IMR-90 (cell line): Measurements from ENCODE around the gene DPP6. TPM values are rescaled to one million over a fixed set of nuclear protein-coding genes. Genes with fewer than 3 reads are reported as not detected.

ENCODE experiments used
- ATAC-seq: fragments of 200-7000 bp; cut with Tn5 transposase; 2 replicates; pipeline ENCODE4 v1.9.1; 2020; ENCODE audit warnings: low read depth, mild to moderate bottlenecking, moderate library complexity
- BruUV-seq: library from RNA; stranded (reverse); fragments of 400-500 nt; replicated peaks from 2 replicates; lab custom pipeline; 2021; lab: Mats Ljungman, UMichigan
- CTCF ChIA-PET: fragments of 300-600 bp; formaldehyde crosslinking; extraction: SDS; loops from one replicate; lab custom pipeline; 2021; ENCODE audit warnings: antibody characterized with exemption; lab: Yijun Ruan, JAX
- POLR2A ChIA-PET: fragments of 300-600 bp; sonication (Branson Sonifier 250); formaldehyde crosslinking; loops from one replicate; lab custom pipeline; 2022; ENCODE audit warnings: antibody characterized with exemption; ENCODE audit not compliant: unreplicated experiment; lab: Charles Lee
- DNase-seq: peaks from one replicate; pipeline ENCODE4 v3.0.0; 2013
- H2AFZ ChIP-seq: replicated peaks from 2 replicates; pipeline ENCODE3; 2013; ENCODE audit warnings: low read length, mild to moderate bottlenecking; ENCODE audit not compliant: poor library complexity
- H2AK5ac ChIP-seq: 2 replicates; pipeline ENCODE4 v1.6.1; 2013; ENCODE audit warnings: low read depth, low read length, inconsistent platforms
- H2AK9ac ChIP-seq: replicated peaks from 2 replicates; pipeline ENCODE3; 2013; ENCODE audit warnings: mild to moderate bottlenecking, low read depth, low read length, moderate library complexity; ENCODE audit not compliant: poor library complexity
- H2BK120ac ChIP-seq: 2 replicates; pipeline ENCODE4 v1.6.1; 2013; ENCODE audit warnings: low read depth, low read length, inconsistent platforms
- H2BK15ac ChIP-seq: 3 replicates; pipeline ENCODE4 v1.6.1; 2013; ENCODE audit warnings: low read depth, low read length, inconsistent platforms
- H2BK20ac ChIP-seq: 2 replicates; pipeline ENCODE4 v1.6.1; 2013; ENCODE audit warnings: low read depth, mild to moderate bottlenecking, inconsistent platforms, low read length, moderate library complexity
- H2BK5ac ChIP-seq: 2 replicates; pipeline ENCODE4 v1.6.1; 2013; ENCODE audit warnings: mild to moderate bottlenecking, low read depth, low read length, inconsistent platforms; ENCODE audit not compliant: poor library complexity, severe bottlenecking
- H3K14ac ChIP-seq: replicated peaks from 2 replicates; pipeline ENCODE4 v1.6.1; 2013; ENCODE audit warnings: low read depth, low read length, inconsistent platforms
- H3K18ac ChIP-seq: 2 replicates; pipeline ENCODE4 v1.6.1; 2013; ENCODE audit warnings: low read depth, low read length, control low read depth
- H3K23ac ChIP-seq: 2 replicates; pipeline ENCODE4 v1.6.1; 2013; ENCODE audit warnings: low read depth, low read length, inconsistent platforms
- H3K27ac ChIP-seq: 2 replicates; pipeline ENCODE4 v1.5.1; 2013; ENCODE audit warnings: mild to moderate bottlenecking, control low read depth, low read length; ENCODE audit not compliant: insufficient read depth
- H3K27me3 ChIP-seq: 2 replicates; pipeline ENCODE4 v1.6.1; 2013; ENCODE audit warnings: low read length; ENCODE audit not compliant: control insufficient read depth, insufficient read depth
- H3K36me3 ChIP-seq: 2 replicates; pipeline ENCODE4 v1.6.1; 2013; ENCODE audit warnings: low read length, mixed read lengths; ENCODE audit not compliant: control insufficient read depth, insufficient read depth
- H3K4ac ChIP-seq: 2 replicates; pipeline ENCODE4 v1.6.1; 2013; ENCODE audit warnings: low read depth, low read length, inconsistent platforms
- H3K4me1 ChIP-seq: 2 replicates; pipeline ENCODE4 v1.6.1; 2013; ENCODE audit warnings: low read length, mixed read lengths; ENCODE audit not compliant: control insufficient read depth, insufficient read depth
- H3K4me2 ChIP-seq: 2 replicates; pipeline ENCODE4 v1.6.1; 2013; ENCODE audit warnings: low read depth, mild to moderate bottlenecking, control low read depth, low read length, moderate library complexity
- H3K4me3 ChIP-seq: 2 replicates; pipeline ENCODE4 v1.5.1; 2013; ENCODE audit warnings: low read depth, mild to moderate bottlenecking, control low read depth, low read length, moderate library complexity; ENCODE audit not compliant: insufficient read depth
- H3K56ac ChIP-seq: 2 replicates; pipeline ENCODE4 v1.6.1; 2013; ENCODE audit warnings: low read length, inconsistent platforms; ENCODE audit not compliant: insufficient read depth; ENCODE audit errors: extremely low read depth
- H3K79me1 ChIP-seq, 2 experiments: 2 replicates each; pipeline ENCODE4 v1.6.1; 2013; ENCODE audit warnings: low read length in 2 of 2, inconsistent platforms in 1 of 2, low read depth in 1 of 2
- H3K9ac ChIP-seq: 2 replicates; pipeline ENCODE4 v1.6.1; 2013; ENCODE audit warnings: low read depth, low read length, control low read depth
- H3K9me1 ChIP-seq: 2 replicates; pipeline ENCODE4 v1.6.1; 2013; ENCODE audit warnings: low read length, inconsistent platforms; ENCODE audit not compliant: insufficient read depth
- H3K9me3 ChIP-seq: 2 replicates; pipeline ENCODE4 v1.6.1; 2013; ENCODE audit warnings: low read length; ENCODE audit not compliant: control insufficient read depth, insufficient read depth
- H4K20me1 ChIP-seq: 2 replicates; pipeline ENCODE4 v1.6.1; 2013; ENCODE audit warnings: low read length, inconsistent platforms; ENCODE audit not compliant: insufficient read depth
- H4K5ac ChIP-seq: 2 replicates; pipeline ENCODE4 v1.6.1; 2013; ENCODE audit warnings: mild to moderate bottlenecking, low read depth, low read length, control low read depth
- H4K8ac ChIP-seq, 2 experiments: 2 replicates each; pipeline ENCODE4 v1.6.1; 2013; ENCODE audit warnings: low read depth in 2 of 2, low read length in 2 of 2, control low read depth in 1 of 2, inconsistent platforms in 1 of 2
- H4K91ac ChIP-seq: 2 replicates; pipeline ENCODE4 v1.6.1; 2013; ENCODE audit warnings: low read depth, low read length, inconsistent platforms; ENCODE audit not compliant: insufficient read depth
- BHLHE40 ChIP-seq: fragments of 150-350 bp; IDR thresholded peaks from 2 replicates; pipeline ENCODE4 v1.6.1; 2016; ENCODE audit warnings: mild to moderate bottlenecking, low read depth, low read length
- CEBPB ChIP-seq: IDR thresholded peaks from 2 replicates; pipeline ENCODE4 v1.6.1; 2012; ENCODE audit warnings: low read depth, low read length, improper control_type of control experiment
- CHD1 ChIP-seq: IDR thresholded peaks from 2 replicates; pipeline ENCODE4 v1.6.1; 2012; ENCODE audit warnings: low read depth, low read length, improper control_type of control experiment
- MAFK ChIP-seq: IDR thresholded peaks from 2 replicates; pipeline ENCODE4 v1.6.1; 2012; ENCODE audit warnings: low read depth, low read length, improper control_type of control experiment
- MAZ ChIP-seq: IDR thresholded peaks from 2 replicates; pipeline ENCODE4 v1.6.1; 2012; ENCODE audit warnings: low read depth, mild to moderate bottlenecking, low read length, improper control_type of control experiment, moderate library complexity, borderline replicate concordance
- MXI1 ChIP-seq: IDR thresholded peaks from 2 replicates; pipeline ENCODE4 v1.6.1; 2012; ENCODE audit warnings: low read depth, mild to moderate bottlenecking, low read length, moderate library complexity, borderline replicate concordance
- NFE2L2 ChIP-seq: fragments of 150-350 bp; IDR thresholded peaks from 2 replicates; pipeline ENCODE4 v1.6.1; 2016; ENCODE audit warnings: low read depth, mild to moderate bottlenecking, low read length
- POLR2A ChIP-seq: IDR thresholded peaks from 2 replicates; pipeline ENCODE4 v1.6.1; 2012; ENCODE audit warnings: mild to moderate bottlenecking, low read depth, low read length
- RAD21 ChIP-seq: IDR thresholded peaks from 2 replicates; pipeline ENCODE4 v1.6.1; 2012; ENCODE audit warnings: low read length, improper control_type of control experiment
- RCOR1 ChIP-seq: IDR thresholded peaks from 2 replicates; pipeline ENCODE4 v1.6.1; 2012; ENCODE audit warnings: mild to moderate bottlenecking, low read length, improper control_type of control experiment; ENCODE audit not compliant: insufficient replicate concordance
- RFX5 ChIP-seq: IDR thresholded peaks from 2 replicates; pipeline ENCODE4 v1.8.0; 2012; ENCODE audit warnings: low read depth, mild to moderate bottlenecking, low read length, moderate library complexity
- SMC3 ChIP-seq: fragments of 150-350 bp; IDR thresholded peaks from 2 replicates; pipeline ENCODE4 v1.6.1; 2016; ENCODE audit warnings: low read depth, mild to moderate bottlenecking, antibody characterized with exemption, low read length, moderate library complexity
- WGBS, 2 experiments: methylation state at CpG; one replicate each; pipeline versions ENCODE4 v1.1.5 to v1.1.7; 2013; ENCODE audit warnings: missing lambda C conversion rate in 2 of 2; ENCODE audit not compliant: insufficient read length in 1 of 2; ENCODE audit errors: extremely low coverage in 2 of 2; 5-methylcytosine and 5-hydroxymethylcytosine counted together
- dilution Hi-C: fragments of 300-500 bp; cut with HindIII; formaldehyde crosslinking; loops from one replicate; pipeline ENCODE4 v1.14.3; 2018; ENCODE audit warnings: low sequenced_read_pairs; ENCODE audit not compliant: unreplicated experiment
- in situ Hi-C: fragments of 300-500 bp; cut with MboI; formaldehyde crosslinking; loops from 3 replicates; pipeline ENCODE4 v1.14.3; 2019; ENCODE audit warnings: low sequenced_read_pairs, inconsistent platforms, mixed read lengths
- intact Hi-C: fragments of 100-400 bp; cut with micrococcal nuclease; formaldehyde crosslinking; loops from 2 replicates; pipeline ENCODE4 v1.10.0; 2022
- polyA plus RNA-seq, 3 experiments: library from polyadenylated mRNA; depleted of rRNA; stranded (reverse); fragments of >200 nt; gene quantifications; 2 replicates each; pipeline ENCODE4 v1.2.3, GENCODE V29; 2012; ENCODE audit warnings: low replicate concordance in 1 of 3
- total RNA-seq: library from RNA; depleted of rRNA; stranded (reverse); fragments of >200 nt; gene quantifications from 2 replicates; pipeline ENCODE4 v1.2.3, GENCODE V29; 2012
- TF ChIP-seq, protein P1 (sequence below): fragments of 150-350 bp; IDR thresholded peaks from 2 replicates; pipeline ENCODE4 v1.6.1; 2016; ENCODE audit warnings: low read depth, mild to moderate bottlenecking, low read length, moderate library complexity, borderline replicate concordance
- TF ChIP-seq, protein P2 (sequence below): fragments of 150-350 bp; IDR thresholded peaks from 2 replicates; pipeline ENCODE4 v1.6.1; 2017; ENCODE audit warnings: mild to moderate bottlenecking, antibody characterized with exemption, low read length, low read depth
- TF ChIP-seq, protein P3 (sequence below): conservative IDR thresholded peaks from 2 replicates; pipeline ENCODE4 v1.5.1; 2012; ENCODE audit warnings: mild to moderate bottlenecking, low read depth, low read length, improper control_type of control experiment

Gene DPP6
- total and polyA plus RNA-seq, 2 of the 4 experiments (the other 2 are of a cell fraction), result not detected

DNA sequence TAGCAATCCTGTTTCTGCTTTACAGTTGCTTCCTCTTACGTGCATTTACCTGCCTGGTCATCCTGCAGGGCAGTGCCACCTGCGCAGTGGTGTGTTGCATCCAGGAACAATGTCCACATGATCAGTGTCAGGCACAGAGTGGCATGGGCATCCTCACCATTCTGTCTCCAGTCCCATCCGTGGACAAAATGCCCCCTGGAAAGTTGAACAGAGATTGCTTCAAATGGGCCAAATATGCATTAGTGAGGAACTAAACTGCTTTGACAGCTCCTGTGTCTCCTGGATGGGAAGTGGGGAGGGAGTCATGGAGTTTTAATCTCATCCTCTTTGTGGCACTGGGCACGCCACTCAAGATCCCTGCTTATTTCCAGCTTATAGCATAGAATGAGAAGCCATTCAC, 151.8 kb downstream of the DPP6 start:
- dilution Hi-C loops, result no loop called here

More for the DNA sequence above, 151.8 kb downstream of the DPP6 start:
- Histone ChIP-seq H2AFZ (no peak overlapping the region), H2BK120ac (no peak overlapping the region), H3K4me3 (no peak overlapping the region), H3K56ac (no peak overlapping the region), H3K14ac (no peak overlapping the region), H3K9ac (no peak overlapping the region), H2BK15ac (no peak overlapping the region), H2AK9ac (no peak overlapping the region), H3K23ac (no peak overlapping the region), H3K36me3 (no peaks in the 10 kb centered on the region), H2BK5ac (no peak overlapping the region), H3K27me3 (no peaks in the 10 kb centered on the region), H3K4ac (no peak overlapping the region), H4K8ac (no peak overlapping the region), H3K4me1 (no peaks in the 10 kb centered on the region), H3K4me2 (no peak overlapping the region), H3K9me3 (peaks cover 16% of the 10 kb centered on the region), H4K20me1 (no peaks in the 10 kb centered on the region), H3K9me1 (no peaks in the 10 kb centered on the region), H3K27ac (no peak overlapping the region), H2AK5ac (no peak overlapping the region), H3K79me1 (no peaks in the 10 kb centered on the region), H2BK20ac (no peak overlapping the region), H4K5ac (no peak overlapping the region), H3K18ac (no peak overlapping the region), H4K91ac (no peak overlapping the region)
- intact Hi-C loops (no loop called here), in situ Hi-C loops (no loop called here)
- no TSS peak for BruUV-seq
- ChIA-PET CTCF (no interaction called here), POLR2A (no interaction called here)
- TF ChIP-seq CEBPB (no peak), BHLHE40 (no peak), RFX5 (no peak), MAFK (no peak), CHD1 (no peak), NFE2L2 (no peak), SMC3 (no peak), POLR2A (no peak), RAD21 (no peak), MAZ (no peak), MXI1 (no peak), RCOR1 (no peak)
- TF ChIP-seq, protein P1, sequence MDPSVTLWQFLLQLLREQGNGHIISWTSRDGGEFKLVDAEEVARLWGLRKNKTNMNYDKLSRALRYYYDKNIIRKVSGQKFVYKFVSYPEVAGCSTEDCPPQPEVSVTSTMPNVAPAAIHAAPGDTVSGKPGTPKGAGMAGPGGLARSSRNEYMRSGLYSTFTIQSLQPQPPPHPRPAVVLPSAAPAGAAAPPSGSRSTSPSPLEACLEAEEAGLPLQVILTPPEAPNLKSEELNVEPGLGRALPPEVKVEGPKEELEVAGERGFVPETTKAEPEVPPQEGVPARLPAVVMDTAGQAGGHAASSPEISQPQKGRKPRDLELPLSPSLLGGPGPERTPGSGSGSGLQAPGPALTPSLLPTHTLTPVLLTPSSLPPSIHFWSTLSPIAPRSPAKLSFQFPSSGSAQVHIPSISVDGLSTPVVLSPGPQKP, result no peak
- TF ChIP-seq, protein P2, sequence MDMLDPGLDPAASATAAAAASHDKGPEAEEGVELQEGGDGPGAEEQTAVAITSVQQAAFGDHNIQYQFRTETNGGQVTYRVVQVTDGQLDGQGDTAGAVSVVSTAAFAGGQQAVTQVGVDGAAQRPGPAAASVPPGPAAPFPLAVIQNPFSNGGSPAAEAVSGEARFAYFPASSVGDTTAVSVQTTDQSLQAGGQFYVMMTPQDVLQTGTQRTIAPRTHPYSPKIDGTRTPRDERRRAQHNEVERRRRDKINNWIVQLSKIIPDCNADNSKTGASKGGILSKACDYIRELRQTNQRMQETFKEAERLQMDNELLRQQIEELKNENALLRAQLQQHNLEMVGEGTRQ, result no peak
- TF ChIP-seq, protein P3, sequence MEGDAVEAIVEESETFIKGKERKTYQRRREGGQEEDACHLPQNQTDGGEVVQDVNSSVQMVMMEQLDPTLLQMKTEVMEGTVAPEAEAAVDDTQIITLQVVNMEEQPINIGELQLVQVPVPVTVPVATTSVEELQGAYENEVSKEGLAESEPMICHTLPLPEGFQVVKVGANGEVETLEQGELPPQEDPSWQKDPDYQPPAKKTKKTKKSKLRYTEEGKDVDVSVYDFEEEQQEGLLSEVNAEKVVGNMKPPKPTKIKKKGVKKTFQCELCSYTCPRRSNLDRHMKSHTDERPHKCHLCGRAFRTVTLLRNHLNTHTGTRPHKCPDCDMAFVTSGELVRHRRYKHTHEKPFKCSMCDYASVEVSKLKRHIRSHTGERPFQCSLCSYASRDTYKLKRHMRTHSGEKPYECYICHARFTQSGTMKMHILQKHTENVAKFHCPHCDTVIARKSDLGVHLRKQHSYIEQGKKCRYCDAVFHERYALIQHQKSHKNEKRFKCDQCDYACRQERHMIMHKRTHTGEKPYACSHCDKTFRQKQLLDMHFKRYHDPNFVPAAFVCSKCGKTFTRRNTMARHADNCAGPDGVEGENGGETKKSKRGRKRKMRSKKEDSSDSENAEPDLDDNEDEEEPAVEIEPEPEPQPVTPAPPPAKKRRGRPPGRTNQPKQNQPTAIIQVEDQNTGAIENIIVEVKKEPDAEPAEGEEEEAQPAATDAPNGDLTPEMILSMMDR, result no peak
- ATAC-seq, result no peak
- WGBS, 2 experiments, result 20% methylated on average over 1 of the region's 4 CpGs; no CpG with 5 or more reads in 1 of the 2 experiments
- DNase-seq, result no peak
